Left cardiac atrium (tissue), 4 donors: ENCODE measurements around the gene PHOX2A. TPM values are rescaled to one million over a fixed set of nuclear protein-coding genes. Genes with fewer than 3 reads are reported as not detected.
"Not testable (repeated sequence)": the region's sequence is repeated elsewhere in the genome, so short reads cannot be mapped to it uniquely, and the experiment has no call there.

Source experiments
- ATAC-seq, 2 donors: fragments of 200-7000 bp; cut with Tn5 transposase; one replicate each; pipeline ENCODE4 v1.9.1; 2020; ENCODE audit warnings: mild to moderate bottlenecking in 2 of 2, moderate library complexity in 2 of 2
- DNase-seq: peaks from one replicate; pipeline ENCODE4 v3.0.0-alpha.2; 2020
- intact Hi-C, 2 donors: fragments of 100-400 bp; cut with DNase I; formaldehyde crosslinking; loops; one replicate each; pipeline versions ENCODE4 v1.14.1 to v1.15.1; 2022 to 2023
- total RNA-seq, 2 donors: library from RNA; stranded (reverse); fragmentation: NEBNext Ultra II Directional; extraction: Animal tissue kit (Norgen Biotek cat#: 25700); gene quantifications; one replicate each; pipeline ENCODE4 v1.2.1, GENCODE V29; 2021
- donor health status: DM: no; HTN: yes; CAD: no.
- donor health status: DM: no; HTN: yes; CAD: no; lungs with severe emphysema.
- donor health status: DM: yes; HTN: yes; CAD: no.
- donor health status: Dilated cardiomyopathy.

Gene PHOX2A
- total RNA-seq, 2 donors from 2014 or later = not detected

- no peak for ATAC-seq
Observed at GRCh38 chr11:72204886-72205285, 39.1 kb downstream of the PHOX2A start.

GRCh38 chr11:72203163-72203562 lies 40.8 kb downstream of the PHOX2A start:
- no peak for ATAC-seq
- intact Hi-C loops = no loop called here
- DNase-seq = no peak

More at GRCh38 chr11:72204886-72205285, 39.1 kb downstream of the PHOX2A start:
- no peak for DNase-seq
- intact Hi-C loops = no loop called here

GRCh38 chr11:72202571-72202970 lies 41.4 kb downstream of the PHOX2A start:
- intact Hi-C loops = no loop called here
- no peak for ATAC-seq
- no peak for DNase-seq

GRCh38 chr11:72201445-72201844 lies 42.5 kb downstream of the PHOX2A start:
- intact Hi-C loops, DNase-seq, ATAC-seq: not testable (repeated sequence)

GRCh38 chr11:72195518-72196270 lies 48.3 kb downstream of the PHOX2A start:
- intact Hi-C loops = no loop called here
- no peak for ATAC-seq
- no peak for DNase-seq

GRCh38 chr11:72191961-72192381 lies 52.0 kb downstream of the PHOX2A start, which contains the start of gene FOLR1:
TSS of gene FOLR1 (plus strand) at chr11:72192140. CDS start at chr11:72192174, 34 bp downstream.
- no peak for DNase-seq
- ATAC-seq = no peak
- intact Hi-C loops = no loop called here

- intact Hi-C loops = no loop called here
- no peak for DNase-seq
- no peak for ATAC-seq
Observed at GRCh38 chr11:72190631-72191071, 53.3 kb downstream of the PHOX2A start.

- no peak for DNase-seq
- ATAC-seq = peak; percentile 52 to 94
- intact Hi-C loops = no loop called here
Observed at GRCh38 chr11:72189455-72190250, 54.3 kb downstream of the PHOX2A start.

Other genes starting within 250 kb of the PHOX2A start
- 1 to 10 TPM; 4.4 to 7.3 TPM for gene IL18BP, start 245.3 kb downstream of the PHOX2A start, total RNA-seq
- 10 to 100 TPM; 73.3 to 86.7 TPM for gene NUMA1, start 163.6 kb downstream of the PHOX2A start, total RNA-seq
- 1 to 10 TPM; 3.9 to 5.0 TPM for gene LRRC51, start 163.3 kb downstream of the PHOX2A start, total RNA-seq
- 10 to 100 TPM; 76.4 to 88.0 TPM for gene LAMTOR1, start 140.9 kb downstream of the PHOX2A start, total RNA-seq
- not detected for gene TOMT, start 138.3 kb downstream of the PHOX2A start, total RNA-seq
- gene ANAPC15, start 131.5 kb downstream of the PHOX2A start, total RNA-seq = 10 to 100 TPM; 43.3 to 45.0 TPM
- 1 to 10 TPM; 2.2 to 3.5 TPM for gene FOLR3, start 108.5 kb downstream of the PHOX2A start, total RNA-seq
- gene FOLR1, start 52.0 kb downstream of the PHOX2A start, total RNA-seq = not detected
- 10 to 100 TPM; 24.0 to 57.0 TPM for gene FOLR2, start 27.4 kb downstream of the PHOX2A start, total RNA-seq
- gene INPPL1, start 19.4 kb downstream of the PHOX2A start, total RNA-seq = 10 to 100 TPM; 89.5 to 96.4 TPM
- 10 to 100 TPM; 19.9 to 21.8 TPM for gene CLPB, start 190.4 kb upstream of the PHOX2A start, total RNA-seq